Common myeloid progenitor, CD34-positive (primary cell): ENCODE results near the gene GCDH.
A peak's percentile ranks its signal among the peaks of the same experiment; 100 is the strongest.

Experiments
- CTCF ChIA-PET: fragments of 350-600 bp; sonication (Branson Sonifier 250); formaldehyde crosslinking; loops from one replicate; lab custom pipeline; 2021; ENCODE audit warnings: antibody characterized with exemption; lab: Charles Lee
- POLR2A ChIA-PET: fragments of 350-600 bp; sonication (Branson Sonifier 250); formaldehyde crosslinking; loops from one replicate; lab custom pipeline; 2021; ENCODE audit warnings: antibody characterized with exemption; lab: Charles Lee
- DNase-seq, 3 donors: peaks; one replicate each; pipeline versions ENCODE4 v3.0.0 to v3.0.0-alpha.2; 2013
- H3K27ac ChIP-seq, 2 experiments: 1 replicate in 1 of 2; 2 replicates in 1 of 2; pipeline ENCODE4 v1.7.0; 2013; ENCODE audit warnings: inconsistent platforms in 2 of 2, low read length in 2 of 2, mild to moderate bottlenecking in 2 of 2, low read depth in 1 of 2, moderate library complexity in 1 of 2; ENCODE audit not compliant: severe bottlenecking in 2 of 2, insufficient read depth in 1 of 2, poor library complexity in 1 of 2
- H3K27me3 ChIP-seq, 5 experiments: replicated peaks in 2 of 5; 1 replicate in 3 of 5; 2 replicates in 2 of 5; pipeline versions ENCODE4 v1.6.1 to v1.7.0; 2013; ENCODE audit warnings: low read length in 4 of 5, mild to moderate bottlenecking in 2 of 5, moderate library complexity in 2 of 5, inconsistent platforms in 1 of 5; ENCODE audit not compliant: insufficient read depth in 5 of 5, control insufficient read depth in 4 of 5
- H3K36me3 ChIP-seq, 4 experiments: 1 replicate in 2 of 4; 2 replicates in 2 of 4; pipeline versions ENCODE4 v1.6.1 to v1.7.0; 2013; ENCODE audit warnings: low read length in 3 of 4, control low read depth in 1 of 4, mild to moderate bottlenecking in 1 of 4; ENCODE audit not compliant: control insufficient read depth in 4 of 4, insufficient read depth in 4 of 4
- H3K4me1 ChIP-seq, 4 experiments: 1 replicate in 3 of 4; 2 replicates in 1 of 4; pipeline versions ENCODE4 v1.6.1 to v1.7.1; 2013; ENCODE audit warnings: low read length in 3 of 4, mild to moderate bottlenecking in 3 of 4, control low read depth in 1 of 4, inconsistent platforms in 1 of 4, moderate library complexity in 1 of 4; ENCODE audit not compliant: control insufficient read depth in 4 of 4, insufficient read depth in 4 of 4; ENCODE audit errors: control extremely low read depth in 1 of 4
- H3K4me3 ChIP-seq, 7 experiments: 1 replicate in 4 of 7; 2 replicates in 3 of 7; pipeline versions ENCODE4 v1.5.1 to v1.7.0; 2013; ENCODE audit warnings: mild to moderate bottlenecking in 7 of 7, low read length in 6 of 7, moderate library complexity in 6 of 7, inconsistent platforms in 2 of 7, low read depth in 2 of 7, control low read depth in 1 of 7; ENCODE audit not compliant: insufficient read depth in 4 of 7, control insufficient read depth in 1 of 7; ENCODE audit errors: extremely low read depth in 1 of 7
- H3K9me3 ChIP-seq, 5 experiments: 1 replicate in 4 of 5; 2 replicates in 1 of 5; pipeline versions ENCODE4 v1.6.1 to v1.7.1; 2013; ENCODE audit warnings: low read length in 4 of 5, mild to moderate bottlenecking in 2 of 5, inconsistent platforms in 1 of 5, low read depth in 1 of 5, moderate library complexity in 1 of 5; ENCODE audit not compliant: control insufficient read depth in 4 of 5, insufficient read depth in 2 of 5; ENCODE audit errors: control extremely low read depth in 1 of 5
- WGBS: methylation state at CpG from one replicate; pipeline ENCODE4 v1.1.5; 2013; ENCODE audit not compliant: insufficient coverage; 5-methylcytosine and 5-hydroxymethylcytosine counted together

Gene GCDH

DNA sequence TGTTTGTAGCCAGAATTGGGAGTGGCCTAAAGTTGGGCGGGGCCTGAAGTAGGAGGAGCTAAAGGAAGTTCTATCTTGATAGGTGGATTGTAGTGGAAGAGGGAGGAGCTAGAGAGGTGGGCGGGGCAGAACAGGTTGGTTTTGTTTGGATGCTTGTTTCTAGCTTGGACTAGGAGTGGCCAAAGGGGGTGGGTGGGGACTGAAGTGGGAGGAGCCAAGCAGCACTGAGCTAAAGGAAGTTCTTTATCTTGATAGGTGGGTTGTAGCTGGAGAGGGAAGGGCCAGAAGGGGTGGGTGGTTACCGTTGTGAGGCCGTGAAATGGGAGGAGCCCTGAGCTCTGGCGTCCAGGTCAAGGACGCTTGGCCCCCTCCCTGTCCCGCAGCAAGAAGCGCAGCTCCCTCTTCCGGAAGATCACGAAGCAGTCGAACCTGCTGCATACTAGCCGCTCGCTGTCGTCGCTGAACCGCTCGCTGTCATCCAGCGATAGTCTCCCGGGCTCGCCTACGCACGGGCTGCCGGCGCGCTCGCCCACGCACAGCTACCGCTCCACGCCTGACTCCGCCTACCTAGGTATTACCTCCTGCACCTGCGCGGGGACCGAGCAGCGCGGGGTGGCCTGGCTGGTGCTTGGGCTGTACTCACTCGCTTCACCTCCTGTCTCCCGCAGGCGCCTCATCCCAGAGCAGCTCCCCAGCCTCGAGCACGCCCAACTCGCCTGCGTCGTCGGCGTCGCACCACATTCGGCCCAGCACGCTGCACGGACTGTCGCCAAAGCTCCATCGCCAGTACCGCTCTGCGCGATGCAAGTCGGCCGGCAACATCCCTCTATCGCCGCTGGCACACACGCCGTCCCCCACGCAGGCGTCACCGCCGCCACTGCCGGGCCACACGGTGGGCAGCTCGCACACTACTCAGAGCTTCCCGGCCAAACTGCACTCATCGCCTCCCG, 17.7 kb upstream of the GCDH start:
- ChIA-PET POLR2A (interaction anchor here (0.7 to 1.0 kb wide), 3 partner anchors 50 to 71 kb away, joined by 3 to 5 read pairs (median 3); no protein-coding TSS in a partner anchor), CTCF (interaction anchor here (0.7 to 1.5 kb wide), 8 partner anchors 10 to 187 kb away, joined by 3 to 5 read pairs (median 3); no protein-coding TSS in a partner anchor)
- Histone ChIP-seq H3K4me3 (peak overlapping the region in 4 of 7 experiments; percentile 30 to 45 (median 38)), H3K36me3 (peaks cover 0 to 35% (median 10%) of the 10 kb centered on the region in 4 experiments), H3K27ac (no peak overlapping the region), H3K27me3 (no peaks in the 10 kb centered on the region), H3K9me3 (no peaks in the 10 kb centered on the region), H3K4me1 (no peaks in the 10 kb centered on the region)
- WGBS: 95% methylated on average over 70 of the region's 70 CpGs
- peak; percentile 86 to 91 (median 91) for DNase-seq

DNA sequence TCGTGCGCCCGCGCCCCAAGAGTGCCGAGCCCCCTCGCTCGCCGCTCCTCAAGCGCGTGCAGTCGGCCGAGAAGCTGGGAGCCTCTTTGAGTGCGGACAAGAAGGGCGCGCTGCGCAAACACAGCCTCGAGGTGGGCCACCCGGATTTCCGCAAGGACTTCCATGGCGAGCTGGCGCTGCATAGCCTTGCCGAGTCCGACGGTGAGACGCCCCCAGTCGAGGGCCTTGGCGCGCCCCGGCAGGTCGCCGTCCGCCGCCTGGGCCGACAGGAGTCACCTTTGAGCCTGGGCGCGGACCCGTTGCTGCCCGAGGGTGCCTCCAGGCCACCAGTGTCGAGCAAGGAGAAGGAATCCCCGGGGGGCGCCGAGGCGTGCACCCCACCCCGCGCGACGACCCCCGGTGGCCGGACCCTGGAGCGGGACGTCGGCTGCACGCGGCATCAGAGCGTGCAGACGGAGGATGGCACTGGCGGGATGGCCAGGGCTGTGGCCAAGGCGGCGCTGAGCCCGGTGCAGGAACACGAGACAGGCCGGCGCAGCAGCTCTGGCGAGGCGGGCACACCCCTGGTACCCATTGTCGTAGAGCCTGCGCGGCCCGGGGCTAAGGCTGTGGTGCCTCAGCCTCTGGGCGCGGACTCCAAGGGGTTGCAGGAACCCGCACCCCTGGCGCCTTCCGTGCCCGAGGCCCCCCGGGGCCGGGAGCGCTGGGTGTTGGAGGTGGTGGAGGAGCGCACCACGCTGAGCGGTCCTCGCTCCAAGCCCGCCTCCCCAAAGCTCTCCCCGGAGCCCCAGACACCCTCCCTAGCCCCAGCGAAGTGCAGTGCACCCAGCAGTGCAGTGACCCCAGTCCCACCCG, 16.8 kb upstream of the GCDH start:
- ChIA-PET CTCF (interaction anchor here (1.0 to 2.0 kb wide), 4 partner anchors 9 to 156 kb away, joined by 3 to 5 read pairs (median 4); partner anchors contain the start of gene GCDH), POLR2A (no interaction called here)
- peaks cover 0 to 39% (median 14%) of the 10 kb centered on the region in 4 experiments for H3K36me3 ChIP-seq
- WGBS: 96% methylated on average over 82 of the region's 86 CpGs
- no peak overlapping the region for H3K4me3 ChIP-seq
- H3K4me1 ChIP-seq: no peaks in the 10 kb centered on the region
- H3K27ac ChIP-seq: no peak overlapping the region
- H3K9me3 ChIP-seq: no peaks in the 10 kb centered on the region
- H3K27me3 ChIP-seq: no peaks in the 10 kb centered on the region
- no peak for DNase-seq

DNA sequence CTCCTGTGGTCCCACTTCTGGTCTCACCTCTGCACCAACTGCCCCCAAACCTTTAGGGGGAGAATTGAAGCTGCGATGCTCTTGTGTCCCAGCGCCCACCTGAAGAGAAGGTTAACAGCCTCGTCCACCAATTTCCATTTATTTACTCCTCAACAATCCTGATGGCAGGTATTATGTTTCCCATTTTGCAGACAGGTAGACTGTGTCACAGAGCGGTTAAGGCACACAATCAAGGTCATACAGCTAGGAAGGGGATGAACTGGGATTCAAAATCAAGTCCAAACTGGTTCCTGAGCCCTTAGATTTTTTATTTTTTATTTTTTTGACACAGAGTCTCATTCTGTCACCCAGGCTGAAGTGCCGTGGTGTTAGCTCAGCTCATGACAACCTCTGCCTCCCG, 15.9 kb upstream of the GCDH start:
- H3K4me3 ChIP-seq: no peak overlapping the region
- H3K4me1 ChIP-seq: peaks cover 0 to under 1% (median 0%) of the 10 kb centered on the region in 4 experiments
- H3K27ac ChIP-seq: no peak overlapping the region
- POLR2A ChIA-PET: no interaction called here
- peaks cover 0 to 39% (median 14%) of the 10 kb centered on the region in 4 experiments for H3K36me3 ChIP-seq
- 96% methylated on average over 6 of the region's 6 CpGs for WGBS
- DNase-seq: no peak
- H3K9me3 ChIP-seq: no peaks in the 10 kb centered on the region
- no peaks in the 10 kb centered on the region for H3K27me3 ChIP-seq
- CTCF ChIA-PET: interaction anchor here (0.6 to 2.0 kb wide), 2 partner anchors 16 to 746 kb away, joined by 3 to 5 read pairs; partner anchors contain the start of gene GCDH

DNA sequence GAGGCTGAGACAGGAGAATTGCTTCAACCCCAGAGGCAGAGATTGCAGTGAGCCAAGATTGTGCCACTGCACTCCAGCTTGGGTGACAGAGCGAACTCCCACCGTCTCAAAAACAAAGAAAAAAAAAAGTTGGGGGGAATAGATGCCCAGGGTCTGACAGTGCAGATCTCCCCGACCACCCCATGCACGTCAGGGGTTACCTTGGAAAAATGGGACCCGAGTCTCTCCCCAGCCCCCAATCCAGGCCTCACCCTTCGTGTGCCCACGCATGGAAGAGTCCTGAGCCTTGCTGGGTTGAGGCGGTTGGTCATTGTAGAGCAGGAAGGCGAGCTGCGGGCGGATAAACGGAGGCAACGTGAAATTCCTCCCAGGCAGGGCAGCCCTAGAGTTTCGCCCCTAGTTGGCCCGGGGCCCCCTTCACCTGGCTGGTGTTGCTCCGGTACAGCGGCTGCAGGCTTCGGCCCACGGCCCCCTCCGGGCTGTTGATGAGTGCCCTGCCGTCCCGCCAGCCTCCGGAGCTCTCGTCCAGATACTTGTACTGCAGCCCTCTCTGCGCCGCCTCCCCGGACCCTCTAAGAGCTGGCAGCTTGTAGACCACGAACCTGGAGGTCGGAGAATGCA, 10.3 kb upstream of the GCDH start:
- ChIA-PET CTCF (interaction anchor here (0.9 to 2.2 kb wide), 4 partner anchors 10 to 33 kb away, joined by 3 to 8 read pairs (median 4); partner anchors contain the start of gene GCDH), POLR2A (interaction anchor here (0.8 to 1.0 kb wide), 3 partner anchors 11 to 164 kb away, joined by 3 read pairs; no protein-coding TSS in a partner anchor)
- Histone ChIP-seq H3K9me3 (peaks cover 0 to 7% (median 3%) of the 10 kb centered on the region in 5 experiments), H3K4me3 (peak overlapping the region; percentile 48 to 92 (median 82)), H3K4me1 (peaks cover 0 to 25% (median 23%) of the 10 kb centered on the region in 4 experiments), H3K27ac (peak overlapping the region in 1 of 2 experiments; percentile 79), H3K27me3 (no peaks in the 10 kb centered on the region), H3K36me3 (peaks cover 0 to 18% (median 10%) of the 10 kb centered on the region in 4 experiments)
- DNase-seq: peak in 2 of 3 donors; percentile 34 to 47
- WGBS: 20% methylated on average over 22 of the region's 29 CpGs

DNA sequence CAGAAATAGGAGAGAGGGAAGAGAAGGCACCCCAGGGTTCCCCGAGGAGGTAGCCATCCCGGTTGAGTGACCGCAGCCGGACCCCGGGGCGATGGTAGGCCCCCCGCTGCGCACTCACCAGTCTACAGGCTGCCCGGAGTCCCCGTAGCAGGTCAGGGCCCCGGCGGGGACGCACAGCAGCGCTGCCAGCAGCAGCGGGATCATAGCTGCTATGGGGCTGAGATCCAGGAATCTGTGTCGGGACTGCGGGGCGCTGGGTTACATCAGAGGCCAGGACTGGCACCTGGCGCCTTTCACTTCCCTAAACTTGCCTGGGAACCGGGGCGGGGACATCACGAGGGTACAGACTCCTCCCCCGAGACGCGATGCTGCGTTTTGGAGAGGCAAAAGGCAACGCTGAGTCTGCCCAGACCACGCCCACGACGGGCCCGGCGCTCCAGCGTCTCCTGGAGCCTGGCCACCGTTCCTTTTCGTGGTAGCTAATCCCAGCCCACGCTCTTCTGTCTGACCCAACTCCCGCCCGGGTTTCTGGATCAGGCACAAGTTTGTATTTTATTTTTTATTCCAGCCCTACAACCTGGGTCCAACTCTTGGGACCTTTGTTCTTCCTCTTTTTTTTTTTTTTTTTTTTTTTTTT, 9.7 kb upstream of the GCDH start, which contains the start of gene DNASE2:
Gene DNASE2 (minus strand): TSS at position 278 of the 637 bp plus-strand sequence. CDS start 74 bp downstream, at position 204.
- peak; percentile 96 to 98 (median 97) for DNase-seq
- Histone ChIP-seq H3K9me3 (peaks cover 0 to 7% (median 3%) of the 10 kb centered on the region in 5 experiments), H3K27me3 (no peaks in the 10 kb centered on the region), H3K27ac (peak within 1 kb of the TSS in 1 of 2 experiments; percentile 79), H3K36me3 (peaks cover 0 to 12% (median 8%) of the 10 kb centered on the region in 4 experiments), H3K4me1 (peaks cover 0 to 31% (median 28%) of the 10 kb centered on the region in 4 experiments), H3K4me3 (peak within 1 kb of the TSS; percentile 48 to 92 (median 82))
- ChIA-PET CTCF (interaction anchor here (1.3 to 2.6 kb wide), 3 partner anchors 9 to 84 kb away, joined by 3 to 11 read pairs (median 8); partner anchors contain the start of genes FARSA and GCDH), POLR2A (interaction anchor here (0.8 to 1.0 kb wide), 3 partner anchors 10 to 163 kb away, joined by 3 read pairs; no protein-coding TSS in a partner anchor)
- WGBS: 0% methylated on average over 31 of the region's 38 CpGs
